ENCODE measurements around the gene LPIN3.

- TF ChIP-seq CTCF (IDR thresholded peaks at IDR 0.05) (no peak), POLR2AphosphoS5 (IDR thresholded peaks at IDR 0.05; ENCODE audit: low read depth, low read length) (no peak), JUND (IDR thresholded peaks at IDR 0.05) (no peak), YY1 (IDR thresholded peaks at IDR 0.05; ENCODE audit: low read depth) (no peak), RCOR1 (IDR thresholded peaks at IDR 0.05; ENCODE audit: low read length) (no peak), REST (IDR thresholded peaks at IDR 0.05; ENCODE audit: low read depth, low read length) (no peak), SIN3A (IDR thresholded peaks at IDR 0.05; ENCODE audit: borderline replicate concordance, low read depth, low read length) (no peak), RFX5 (IDR thresholded peaks at IDR 0.05; ENCODE audit: low read length) (no peak), FOXM1 (IDR thresholded peaks at IDR 0.05; ENCODE audit: low read depth) (no peak), PBX3 (IDR thresholded peaks at IDR 0.05) (no peak), TCF12 (IDR thresholded peaks at IDR 0.05) (no peak)
- TF ChIP-seq, protein P1, sequence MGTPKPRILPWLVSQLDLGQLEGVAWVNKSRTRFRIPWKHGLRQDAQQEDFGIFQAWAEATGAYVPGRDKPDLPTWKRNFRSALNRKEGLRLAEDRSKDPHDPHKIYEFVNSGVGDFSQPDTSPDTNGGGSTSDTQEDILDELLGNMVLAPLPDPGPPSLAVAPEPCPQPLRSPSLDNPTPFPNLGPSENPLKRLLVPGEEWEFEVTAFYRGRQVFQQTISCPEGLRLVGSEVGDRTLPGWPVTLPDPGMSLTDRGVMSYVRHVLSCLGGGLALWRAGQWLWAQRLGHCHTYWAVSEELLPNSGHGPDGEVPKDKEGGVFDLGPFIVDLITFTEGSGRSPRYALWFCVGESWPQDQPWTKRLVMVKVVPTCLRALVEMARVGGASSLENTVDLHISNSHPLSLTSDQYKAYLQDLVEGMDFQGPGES (IDR thresholded peaks at IDR 0.05; ENCODE audit: low read depth, low read length): no peak
Observed at GRCh38 chr20:41406896-41407444, 66.3 kb downstream of the LPIN3 start.
